ENCODE data around the gene LTA4H.

Gene LTA4H

DNA sequence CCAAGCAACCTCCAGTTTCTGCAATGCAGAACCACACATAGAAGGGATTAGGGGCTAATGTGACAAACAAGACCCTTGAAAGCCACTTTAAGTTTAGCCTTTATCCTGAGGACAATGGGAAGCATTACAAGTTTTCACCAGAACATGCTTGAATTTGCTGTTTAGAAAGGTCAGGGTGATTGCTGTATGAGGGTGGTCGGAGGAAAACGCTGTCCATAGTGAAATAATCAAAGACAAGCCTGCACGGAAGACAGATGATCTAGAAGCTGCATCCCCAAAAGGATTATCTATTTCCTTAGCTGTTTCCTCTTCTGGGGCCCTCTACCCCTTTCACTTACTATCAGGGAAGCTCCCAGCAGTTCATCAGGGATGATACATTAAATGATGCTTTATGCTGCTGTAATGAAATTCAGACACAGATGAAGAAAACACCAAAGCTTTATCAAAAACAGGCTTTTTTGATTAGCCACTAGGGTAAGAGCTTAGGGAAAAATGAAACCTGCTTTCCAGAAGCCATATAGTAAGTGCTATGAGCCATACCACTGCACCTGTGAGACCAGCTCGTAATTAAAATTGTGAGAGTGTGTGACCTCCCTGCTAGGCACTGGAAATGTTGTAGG, 45.8 kb downstream of the LTA4H start:
- Histone ChIP-seq H3K79me2 (ENCODE audit: control insufficient read depth, insufficient read depth, low read length) (no peaks in the 10 kb centered on the region), H3K9ac (ENCODE audit: low read length) (no peak overlapping the region), H3K18ac (ENCODE audit: low read length) (no peak overlapping the region), H2AK5ac (ENCODE audit: low read length) (no peak overlapping the region), H3K23ac (ENCODE audit: low read length) (no peak overlapping the region), H3K4ac (ENCODE audit: low read depth, low read length) (no peak overlapping the region), H4K8ac (ENCODE audit: low read depth, low read length) (no peak overlapping the region), H3K36me3 (ENCODE audit: control insufficient read depth, insufficient read depth, low read length) (no peaks in the 10 kb centered on the region), H3K4me1 (ENCODE audit: control insufficient read depth, low read depth, low read length) (no peaks in the 10 kb centered on the region), H3K56ac (ENCODE audit: low read length) (no peak overlapping the region), H3K27ac (ENCODE audit: low read depth, low read length) (no peak overlapping the region), H3K79me1 (ENCODE audit: low read length) (no peaks in the 10 kb centered on the region), H3K27me3 (ENCODE audit: insufficient read depth, low read length, poor library complexity) (no peaks in the 10 kb centered on the region), H2BK120ac (ENCODE audit: low read depth, low read length) (no peak overlapping the region), H2BK15ac (replicated peaks; ENCODE audit: low read depth) (no peak overlapping the region), H3K4me3 (ENCODE audit: low read length) (no peak overlapping the region), H3K4me2 (ENCODE audit: low read length) (no peak overlapping the region), H2BK5ac (ENCODE audit: low read length) (no peak overlapping the region), H4K5ac (ENCODE audit: low read length) (no peak overlapping the region)
- no peak for DNase-seq
- no CpG with 5 or more reads among the region's 4 CpGs for WGBS (ENCODE audit: extremely low coverage, insufficient coverage, low lambda C conversion rate)

GRCh38 chr12:95988506-95989275, 46.7 kb downstream of the LTA4H start:
- H3K4me1 ChIP-seq (ENCODE audit: control insufficient read depth, low read depth, low read length): no peaks in the 10 kb centered on the region
- H4K5ac ChIP-seq (ENCODE audit: low read length): no peak overlapping the region
- no peak overlapping the region for H3K18ac ChIP-seq (ENCODE audit: low read length)
- H3K27ac ChIP-seq (ENCODE audit: low read depth, low read length): no peak overlapping the region
- H3K4me2 ChIP-seq (ENCODE audit: low read length): no peak overlapping the region
- H4K8ac ChIP-seq (ENCODE audit: low read depth, low read length): no peak overlapping the region
- H2BK120ac ChIP-seq (ENCODE audit: low read depth, low read length): no peak overlapping the region
- H2AK5ac ChIP-seq (ENCODE audit: low read length): no peak overlapping the region
- H3K79me2 ChIP-seq (ENCODE audit: control insufficient read depth, insufficient read depth, low read length): no peaks in the 10 kb centered on the region
- no peaks in the 10 kb centered on the region for H3K27me3 ChIP-seq (ENCODE audit: insufficient read depth, low read length, poor library complexity)
- no peak overlapping the region for H3K9ac ChIP-seq (ENCODE audit: low read length)
- H3K56ac ChIP-seq (ENCODE audit: low read length): no peak overlapping the region
- no peaks in the 10 kb centered on the region for H3K79me1 ChIP-seq (ENCODE audit: low read length)
- H3K4me3 ChIP-seq (ENCODE audit: low read length): no peak overlapping the region
- H3K23ac ChIP-seq (ENCODE audit: low read length): no peak overlapping the region
- no CpG with 5 or more reads among the region's 11 CpGs for WGBS (ENCODE audit: extremely low coverage, insufficient coverage, low lambda C conversion rate)
- no peak overlapping the region for H2BK15ac ChIP-seq (replicated peaks; ENCODE audit: low read depth)
- no peak for DNase-seq
- no peaks in the 10 kb centered on the region for H3K36me3 ChIP-seq (ENCODE audit: control insufficient read depth, insufficient read depth, low read length)
- no peak overlapping the region for H2BK5ac ChIP-seq (ENCODE audit: low read length)
- no peak overlapping the region for H3K4ac ChIP-seq (ENCODE audit: low read depth, low read length)

- H3K79me1 ChIP-seq (ENCODE audit: low read length): no peaks in the 10 kb centered on the region
- H3K9ac ChIP-seq (ENCODE audit: low read length): no peak overlapping the region
- H3K27me3 ChIP-seq (ENCODE audit: insufficient read depth, low read length, poor library complexity): no peaks in the 10 kb centered on the region
- H3K4me1 ChIP-seq (ENCODE audit: control insufficient read depth, low read depth, low read length): no peaks in the 10 kb centered on the region
- no peak overlapping the region for H4K8ac ChIP-seq (ENCODE audit: low read depth, low read length)
- no peak overlapping the region for H2BK5ac ChIP-seq (ENCODE audit: low read length)
- H2BK120ac ChIP-seq (ENCODE audit: low read depth, low read length): no peak overlapping the region
- no peak overlapping the region for H3K56ac ChIP-seq (ENCODE audit: low read length)
- no peaks in the 10 kb centered on the region for H3K79me2 ChIP-seq (ENCODE audit: control insufficient read depth, insufficient read depth, low read length)
- no peak overlapping the region for H2AK5ac ChIP-seq (ENCODE audit: low read length)
- no peak for DNase-seq
- no peaks in the 10 kb centered on the region for H3K36me3 ChIP-seq (ENCODE audit: control insufficient read depth, insufficient read depth, low read length)
- no peak overlapping the region for H3K27ac ChIP-seq (ENCODE audit: low read depth, low read length)
- no peak overlapping the region for H3K4me2 ChIP-seq (ENCODE audit: low read length)
- no peak overlapping the region for H3K23ac ChIP-seq (ENCODE audit: low read length)
- no peak overlapping the region for H3K18ac ChIP-seq (ENCODE audit: low read length)
- no peak overlapping the region for H2BK15ac ChIP-seq (replicated peaks; ENCODE audit: low read depth)
- no peak overlapping the region for H4K5ac ChIP-seq (ENCODE audit: low read length)
- H3K4ac ChIP-seq (ENCODE audit: low read depth, low read length): no peak overlapping the region
- no CpG with 5 or more reads among the region's 14 CpGs for WGBS (ENCODE audit: extremely low coverage, insufficient coverage, low lambda C conversion rate)
- H3K4me3 ChIP-seq (ENCODE audit: low read length): no peak overlapping the region
These were observed 48.5 kb downstream of the LTA4H start for GRCh38 chr12:95986635-95987570.

DNA sequence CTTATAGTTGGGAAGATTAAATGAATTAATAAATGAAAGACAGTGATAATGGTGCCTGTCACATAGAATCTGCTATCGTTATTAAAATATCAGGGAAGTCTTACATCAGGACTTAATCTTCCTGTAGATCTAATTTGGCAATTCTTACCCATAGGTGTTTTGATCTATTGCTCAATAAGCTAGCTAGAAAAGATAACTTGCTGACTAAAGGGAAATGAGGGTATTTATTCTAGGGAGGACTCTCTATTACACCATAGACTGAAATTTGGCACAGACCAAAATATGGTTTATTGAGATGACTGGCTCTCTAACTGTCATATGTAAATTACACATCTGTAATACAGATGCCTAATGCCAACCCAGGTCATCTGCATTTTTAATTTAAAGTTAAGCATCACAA, 50.7 kb downstream of the LTA4H start:
- H3K79me1 ChIP-seq (ENCODE audit: low read length): no peaks in the 10 kb centered on the region
- H3K4ac ChIP-seq (ENCODE audit: low read depth, low read length): no peak overlapping the region
- H3K4me3 ChIP-seq (ENCODE audit: low read length): no peak overlapping the region
- H3K79me2 ChIP-seq (ENCODE audit: control insufficient read depth, insufficient read depth, low read length): no peaks in the 10 kb centered on the region
- no peak overlapping the region for H3K56ac ChIP-seq (ENCODE audit: low read length)
- no peak overlapping the region for H4K5ac ChIP-seq (ENCODE audit: low read length)
- no peak overlapping the region for H3K9ac ChIP-seq (ENCODE audit: low read length)
- H4K8ac ChIP-seq (ENCODE audit: low read depth, low read length): no peak overlapping the region
- H2BK15ac ChIP-seq (replicated peaks; ENCODE audit: low read depth): no peak overlapping the region
- H3K4me2 ChIP-seq (ENCODE audit: low read length): no peak overlapping the region
- no peaks in the 10 kb centered on the region for H3K36me3 ChIP-seq (ENCODE audit: control insufficient read depth, insufficient read depth, low read length)
- no peaks in the 10 kb centered on the region for H3K27me3 ChIP-seq (ENCODE audit: insufficient read depth, low read length, poor library complexity)
- no peak overlapping the region for H2AK5ac ChIP-seq (ENCODE audit: low read length)
- DNase-seq: no peak
- no peak overlapping the region for H2BK5ac ChIP-seq (ENCODE audit: low read length)
- no peaks in the 10 kb centered on the region for H3K4me1 ChIP-seq (ENCODE audit: control insufficient read depth, low read depth, low read length)
- no peak overlapping the region for H3K27ac ChIP-seq (ENCODE audit: low read depth, low read length)
- H2BK120ac ChIP-seq (ENCODE audit: low read depth, low read length): no peak overlapping the region
- WGBS (ENCODE audit: extremely low coverage, insufficient coverage, low lambda C conversion rate): no CpG with 5 or more reads among the region's 1 CpG
- H3K23ac ChIP-seq (ENCODE audit: low read length): no peak overlapping the region
- no peak overlapping the region for H3K18ac ChIP-seq (ENCODE audit: low read length)

DNA sequence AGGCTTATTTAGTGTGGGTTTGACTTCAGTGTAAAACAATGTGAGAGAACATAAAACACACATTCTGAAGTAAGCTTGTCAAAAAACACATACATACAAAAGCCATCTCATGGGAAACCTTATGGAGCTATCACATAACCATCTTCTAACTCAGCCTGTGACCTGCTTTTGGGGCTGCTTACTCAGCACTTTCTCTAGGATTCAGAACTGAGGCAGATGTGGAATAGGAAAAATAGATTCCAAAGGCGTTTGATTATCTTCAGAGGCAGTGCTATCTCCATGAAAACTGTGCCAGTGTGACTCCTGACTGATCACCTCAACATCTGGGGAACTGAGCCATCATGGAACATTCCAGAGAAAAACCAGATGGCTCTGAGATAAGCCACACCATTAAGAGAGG, 52.8 kb downstream of the LTA4H start:
- no peaks in the 10 kb centered on the region for H3K79me2 ChIP-seq (ENCODE audit: control insufficient read depth, insufficient read depth, low read length)
- no peak overlapping the region for H3K4me3 ChIP-seq (ENCODE audit: low read length)
- WGBS (ENCODE audit: extremely low coverage, insufficient coverage, low lambda C conversion rate): no CpG with 5 or more reads among the region's 1 CpG
- H3K23ac ChIP-seq (ENCODE audit: low read length): no peak overlapping the region
- no peaks in the 10 kb centered on the region for H3K79me1 ChIP-seq (ENCODE audit: low read length)
- no peak overlapping the region for H4K5ac ChIP-seq (ENCODE audit: low read length)
- H3K4me2 ChIP-seq (ENCODE audit: low read length): no peak overlapping the region
- H4K8ac ChIP-seq (ENCODE audit: low read depth, low read length): no peak overlapping the region
- H2BK5ac ChIP-seq (ENCODE audit: low read length): no peak overlapping the region
- no peak overlapping the region for H3K27ac ChIP-seq (ENCODE audit: low read depth, low read length)
- no peak overlapping the region for H3K18ac ChIP-seq (ENCODE audit: low read length)
- H3K9ac ChIP-seq (ENCODE audit: low read length): no peak overlapping the region
- H3K27me3 ChIP-seq (ENCODE audit: insufficient read depth, low read length, poor library complexity): no peaks in the 10 kb centered on the region
- H3K36me3 ChIP-seq (ENCODE audit: control insufficient read depth, insufficient read depth, low read length): no peaks in the 10 kb centered on the region
- no peaks in the 10 kb centered on the region for H3K4me1 ChIP-seq (ENCODE audit: control insufficient read depth, low read depth, low read length)
- no peak overlapping the region for H2AK5ac ChIP-seq (ENCODE audit: low read length)
- H3K4ac ChIP-seq (ENCODE audit: low read depth, low read length): no peak overlapping the region
- no peak overlapping the region for H3K56ac ChIP-seq (ENCODE audit: low read length)
- H2BK120ac ChIP-seq (ENCODE audit: low read depth, low read length): no peak overlapping the region
- no peak for DNase-seq
- H2BK15ac ChIP-seq (replicated peaks; ENCODE audit: low read depth): no peak overlapping the region
